Astrocyte (in vitro differentiated cells and primary cell): ENCODE data around the gene FGF19. TPM values are rescaled to one million over a fixed set of nuclear protein-coding genes. Genes with fewer than 3 reads are reported as not detected.

ENCODE experiments used
- DNase-seq: peaks from one replicate; pipeline ENCODE4 v3.0.0-alpha.2; 2010; ENCODE audit warnings: low read depth
- FAIRE-seq: peaks from 2 replicates; lab custom pipeline; 2011; peaks lifted over from hg19 to GRCh38; lab: Jason Lieb, UNC
- H2AFZ ChIP-seq: 2 replicates; pipeline ENCODE4 v1.6.0; 2012; ENCODE audit warnings: low read depth, low read length, inconsistent platforms
- H3K27ac ChIP-seq: 2 replicates; pipeline ENCODE4 v1.5.1; 2011; ENCODE audit warnings: low read depth, low read length, inconsistent platforms
- H3K27me3 ChIP-seq: 2 replicates; pipeline ENCODE4 v1.6.0; 2011; ENCODE audit warnings: low read length, inconsistent platforms; ENCODE audit not compliant: insufficient read depth
- H3K36me3 ChIP-seq: 2 replicates; pipeline ENCODE4 v1.5.1; 2011; ENCODE audit warnings: low read length, inconsistent platforms; ENCODE audit not compliant: insufficient read depth
- H3K4me1 ChIP-seq: 2 replicates; pipeline ENCODE4 v1.5.1; 2011; ENCODE audit warnings: low read length, inconsistent platforms; ENCODE audit not compliant: insufficient read depth
- H3K4me2 ChIP-seq: 2 replicates; pipeline ENCODE4 v1.6.0; 2012; ENCODE audit warnings: low read length, inconsistent platforms
- H3K4me3 ChIP-seq: 2 replicates; pipeline ENCODE4 v1.5.1; 2011; ENCODE audit warnings: low read depth, mild to moderate bottlenecking, low read length, inconsistent platforms; ENCODE audit not compliant: insufficient read depth
- H3K79me2 ChIP-seq: 2 replicates; pipeline ENCODE4 v1.6.0; 2012; ENCODE audit warnings: mild to moderate bottlenecking, low read length, inconsistent platforms; ENCODE audit not compliant: insufficient read depth
- H3K9ac ChIP-seq: 2 replicates; pipeline ENCODE4 v1.6.0; 2012; ENCODE audit warnings: mild to moderate bottlenecking, low read length, inconsistent platforms
- H3K9me3 ChIP-seq: 2 replicates; pipeline ENCODE4 v1.5.1; 2012; ENCODE audit warnings: low read depth, mild to moderate bottlenecking, low read length, inconsistent platforms; ENCODE audit not compliant: insufficient read depth
- H4K20me1 ChIP-seq: 2 replicates; pipeline ENCODE4 v1.6.0; 2012; ENCODE audit warnings: low read length, inconsistent platforms; ENCODE audit not compliant: insufficient read depth
- H3K27ac Mint-ChIP-seq: one replicate; pipeline ENCODE4 v1.8.0; 2021; ENCODE audit warnings: mild to moderate bottlenecking, mixed read lengths; ENCODE audit not compliant: unreplicated experiment
- H3K27me3 Mint-ChIP-seq: one replicate; pipeline ENCODE4 v1.8.0; 2021; ENCODE audit warnings: low read depth, mixed read lengths; ENCODE audit not compliant: unreplicated experiment
- H3K36me3 Mint-ChIP-seq: one replicate; pipeline ENCODE4 v1.8.0; 2021; ENCODE audit warnings: low read depth, mixed read lengths; ENCODE audit not compliant: unreplicated experiment
- H3K4me1 Mint-ChIP-seq: one replicate; pipeline ENCODE4 v1.8.0; 2021; ENCODE audit warnings: low read depth, mixed read lengths; ENCODE audit not compliant: unreplicated experiment
- H3K4me3 Mint-ChIP-seq: one replicate; pipeline ENCODE4 v1.8.0; 2021; ENCODE audit warnings: mild to moderate bottlenecking, moderate library complexity, mixed read lengths; ENCODE audit not compliant: unreplicated experiment
- H3K9me3 Mint-ChIP-seq: one replicate; pipeline ENCODE4 v1.8.0; 2021; ENCODE audit warnings: mild to moderate bottlenecking, mixed read lengths; ENCODE audit not compliant: unreplicated experiment
- EZH2 ChIP-seq: IDR thresholded peaks from 2 replicates; pipeline ENCODE4 v1.6.1; 2012; ENCODE audit warnings: mild to moderate bottlenecking, low read length, inconsistent platforms; ENCODE audit not compliant: insufficient read depth
- total RNA-seq: library from RNA; stranded (reverse); gene quantifications from 2 replicates; pipeline ENCODE4 v1.2.1, GENCODE V29; 2021
- TF ChIP-seq, protein P1 (sequence below): IDR thresholded peaks from 2 replicates; pipeline ENCODE4 v1.5.1; 2011; ENCODE audit warnings: low read depth, mild to moderate bottlenecking, inconsistent platforms, low read length, moderate library complexity; ENCODE audit not compliant: insufficient read depth

Gene FGF19
- total RNA-seq, 1 donor from 2014 or later, result not detected

DNA sequence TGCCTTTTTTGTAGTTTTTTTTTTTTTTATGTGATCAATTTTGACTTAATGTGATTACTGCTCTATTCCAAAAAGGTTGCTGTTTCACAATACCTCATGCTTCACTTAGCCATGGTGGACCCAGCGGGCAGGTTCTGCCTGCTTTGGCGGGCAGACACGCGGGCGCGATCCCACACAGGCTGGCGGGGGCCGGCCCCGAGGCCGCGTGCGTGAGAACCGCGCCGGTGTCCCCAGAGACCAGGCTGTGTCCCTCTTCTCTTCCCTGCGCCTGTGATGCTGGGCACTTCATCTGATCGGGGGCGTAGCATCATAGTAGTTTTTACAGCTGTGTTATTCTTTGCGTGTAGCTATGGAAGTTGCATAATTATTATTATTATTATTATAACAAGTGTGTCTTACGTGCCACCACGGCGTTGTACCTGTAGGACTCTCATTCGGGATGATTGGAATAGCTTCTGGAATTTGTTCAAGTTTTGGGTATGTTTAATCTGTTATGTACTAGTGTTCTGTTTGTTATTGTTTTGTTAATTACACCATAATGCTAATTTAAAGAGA lies 50.3 kb downstream of the FGF19 start:
- no peak for FAIRE-seq
- Histone ChIP-seq H3K4me2 (no peak overlapping the region), H3K4me3 (no peak overlapping the region), H3K27me3 (no peaks in the 10 kb centered on the region), H3K9me3 (no peaks in the 10 kb centered on the region), H3K9ac (no peak overlapping the region), H3K4me1 (peaks cover 19% of the 10 kb centered on the region), H3K36me3 (peaks cover 47% of the 10 kb centered on the region), H4K20me1 (peaks cover 65% of the 10 kb centered on the region), H3K79me2 (peaks cover 24% of the 10 kb centered on the region), H2AFZ (no peak overlapping the region), H3K27ac (no peak overlapping the region)
- H3K36me3 Mint-ChIP-seq, result peaks cover 11% of the 10 kb centered on the region
- H3K27me3 Mint-ChIP-seq, result no peaks in the 10 kb centered on the region
- H3K4me3 Mint-ChIP-seq, result no peak overlapping the region
- H3K27ac Mint-ChIP-seq, result no peak overlapping the region
- TF ChIP-seq, protein P1, sequence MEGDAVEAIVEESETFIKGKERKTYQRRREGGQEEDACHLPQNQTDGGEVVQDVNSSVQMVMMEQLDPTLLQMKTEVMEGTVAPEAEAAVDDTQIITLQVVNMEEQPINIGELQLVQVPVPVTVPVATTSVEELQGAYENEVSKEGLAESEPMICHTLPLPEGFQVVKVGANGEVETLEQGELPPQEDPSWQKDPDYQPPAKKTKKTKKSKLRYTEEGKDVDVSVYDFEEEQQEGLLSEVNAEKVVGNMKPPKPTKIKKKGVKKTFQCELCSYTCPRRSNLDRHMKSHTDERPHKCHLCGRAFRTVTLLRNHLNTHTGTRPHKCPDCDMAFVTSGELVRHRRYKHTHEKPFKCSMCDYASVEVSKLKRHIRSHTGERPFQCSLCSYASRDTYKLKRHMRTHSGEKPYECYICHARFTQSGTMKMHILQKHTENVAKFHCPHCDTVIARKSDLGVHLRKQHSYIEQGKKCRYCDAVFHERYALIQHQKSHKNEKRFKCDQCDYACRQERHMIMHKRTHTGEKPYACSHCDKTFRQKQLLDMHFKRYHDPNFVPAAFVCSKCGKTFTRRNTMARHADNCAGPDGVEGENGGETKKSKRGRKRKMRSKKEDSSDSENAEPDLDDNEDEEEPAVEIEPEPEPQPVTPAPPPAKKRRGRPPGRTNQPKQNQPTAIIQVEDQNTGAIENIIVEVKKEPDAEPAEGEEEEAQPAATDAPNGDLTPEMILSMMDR, result no peak
- TF ChIP-seq EZH2, result no peak
- no peaks in the 10 kb centered on the region for H3K9me3 Mint-ChIP-seq
- H3K4me1 Mint-ChIP-seq, result peaks cover 7% of the 10 kb centered on the region
- DNase-seq, result no peak

DNA sequence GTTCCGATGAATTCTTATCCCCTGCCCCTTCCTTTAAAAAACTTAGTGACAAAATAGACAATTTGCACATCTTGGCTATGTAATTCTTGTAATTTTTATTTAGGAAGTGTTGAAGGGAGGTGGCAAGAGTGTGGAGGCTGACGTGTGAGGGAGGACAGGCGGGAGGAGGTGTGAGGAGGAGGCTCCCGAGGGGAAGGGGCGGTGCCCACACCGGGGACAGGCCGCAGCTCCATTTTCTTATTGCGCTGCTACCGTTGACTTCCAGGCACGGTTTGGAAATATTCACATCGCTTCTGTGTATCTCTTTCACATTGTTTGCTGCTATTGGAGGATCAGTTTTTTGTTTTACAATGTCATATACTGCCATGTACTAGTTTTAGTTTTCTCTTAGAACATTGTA lies 50.8 kb downstream of the FGF19 start:
- Histone ChIP-seq H3K9ac (no peak overlapping the region), H2AFZ (no peak overlapping the region), H3K27me3 (no peaks in the 10 kb centered on the region), H3K27ac (no peak overlapping the region), H3K4me2 (no peak overlapping the region), H3K4me1 (peaks cover 14% of the 10 kb centered on the region), H4K20me1 (peaks cover 70% of the 10 kb centered on the region), H3K36me3 (peaks cover 51% of the 10 kb centered on the region), H3K79me2 (peaks cover 29% of the 10 kb centered on the region), H3K9me3 (no peaks in the 10 kb centered on the region), H3K4me3 (no peak overlapping the region)
- Mint-ChIP-seq H3K27me3 (no peaks in the 10 kb centered on the region), H3K4me3 (no peak overlapping the region), H3K9me3 (no peaks in the 10 kb centered on the region), H3K36me3 (peaks cover 13% of the 10 kb centered on the region), H3K27ac (no peak overlapping the region), H3K4me1 (peaks cover 4% of the 10 kb centered on the region)
- DNase-seq, result no peak
- no peak for FAIRE-seq
- TF ChIP-seq, protein P1, result no peak
- TF ChIP-seq EZH2, result no peak

DNA sequence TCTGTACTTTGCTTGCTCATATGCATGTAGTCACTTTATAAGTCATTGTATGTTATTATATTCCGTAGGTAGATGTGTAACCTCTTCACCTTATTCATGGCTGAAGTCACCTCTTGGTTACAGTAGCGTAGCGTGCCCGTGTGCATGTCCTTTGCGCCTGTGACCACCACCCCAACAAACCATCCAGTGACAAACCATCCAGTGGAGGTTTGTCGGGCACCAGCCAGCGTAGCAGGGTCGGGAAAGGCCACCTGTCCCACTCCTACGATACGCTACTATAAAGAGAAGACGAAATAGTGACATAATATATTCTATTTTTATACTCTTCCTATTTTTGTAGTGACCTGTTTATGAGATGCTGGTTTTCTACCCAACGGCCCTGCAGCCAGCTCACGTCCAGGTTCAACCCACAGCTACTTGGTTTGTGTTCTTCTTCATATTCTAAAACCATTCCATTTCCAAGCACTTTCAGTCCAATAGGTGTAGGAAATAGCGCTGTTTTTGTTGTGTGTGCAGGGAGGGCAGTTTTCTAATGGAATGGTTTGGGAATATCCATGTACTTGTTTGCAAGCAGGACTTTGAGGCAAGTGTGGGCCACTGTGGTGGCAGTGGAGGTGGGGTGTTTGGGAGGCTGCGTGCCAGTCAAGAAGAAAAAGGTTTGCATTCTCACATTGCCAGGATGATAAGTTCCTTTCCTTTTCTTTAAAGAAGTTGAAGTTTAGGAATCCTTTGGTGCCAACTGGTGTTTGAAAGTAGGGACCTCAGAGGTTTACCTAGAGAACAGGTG lies 51.8 kb downstream of the FGF19 start:
- peaks cover 80% of the 10 kb centered on the region for H4K20me1 ChIP-seq
- H3K27ac Mint-ChIP-seq, result no peak overlapping the region
- peaks cover 11% of the 10 kb centered on the region for H3K4me1 ChIP-seq
- FAIRE-seq (no peak), DNase-seq (no peak)
- no peaks in the 10 kb centered on the region for H3K9me3 ChIP-seq
- H3K36me3 Mint-ChIP-seq, result peaks cover 17% of the 10 kb centered on the region
- H3K27me3 ChIP-seq, result no peaks in the 10 kb centered on the region
- peaks cover 39% of the 10 kb centered on the region for H3K79me2 ChIP-seq
- no peaks in the 10 kb centered on the region for H3K27me3 Mint-ChIP-seq
- H3K4me3 Mint-ChIP-seq, result no peak overlapping the region
- no peak overlapping the region for H3K9ac ChIP-seq
- peaks cover 57% of the 10 kb centered on the region for H3K36me3 ChIP-seq
- TF ChIP-seq EZH2, result no peak
- TF ChIP-seq, protein P1, result no peak
- H3K4me3 ChIP-seq, result no peak overlapping the region
- no peak overlapping the region for H3K27ac ChIP-seq
- no peak overlapping the region for H2AFZ ChIP-seq
- no peaks in the 10 kb centered on the region for H3K4me1 Mint-ChIP-seq
- H3K4me2 ChIP-seq, result no peak overlapping the region
- H3K9me3 Mint-ChIP-seq, result no peaks in the 10 kb centered on the region
